Left ventricle myocardium inferior (tissue), 1 donor: ENCODE results near the gene FOLR1. TPM values are rescaled to one million over a fixed set of nuclear protein-coding genes. Genes with fewer than 3 reads are reported as not detected.

ENCODE experiments used
- DNase-seq: peaks from one replicate; pipeline ENCODE4 v3.0.0-alpha.2; 2020
- H3K27ac ChIP-seq: fragments of 200-600 bp; replicated peaks from 2 replicates; pipeline ENCODE4 v1.8.0; 2021
- H3K27me3 ChIP-seq: fragments of 200-600 bp; 2 replicates; pipeline ENCODE4 v1.8.0; 2021; ENCODE audit warnings: low read depth
- H3K36me3 ChIP-seq: fragments of 200-600 bp; 2 replicates; pipeline ENCODE4 v1.8.0; 2021
- H3K4me1 ChIP-seq: fragments of 200-600 bp; 2 replicates; pipeline ENCODE4 v1.8.0; 2021
- H3K4me3 ChIP-seq: fragments of 200-600 bp; 2 replicates; pipeline ENCODE4 v1.8.0; 2021; ENCODE audit warnings: mild to moderate bottlenecking, moderate library complexity
- H3K9me3 ChIP-seq: fragments of 200-600 bp; replicated peaks from 2 replicates; pipeline ENCODE4 v1.8.0; 2021
- CTCF ChIP-seq: fragments of 200-600 bp; IDR thresholded peaks from 2 replicates; pipeline ENCODE4 v1.8.0; 2021; ENCODE audit warnings: antibody characterized with exemption, mild to moderate bottlenecking, borderline replicate concordance
- intact Hi-C: fragments of 100-400 bp; cut with micrococcal nuclease; formaldehyde crosslinking; loops from one replicate; pipeline ENCODE4 v1.11.0; 2022
- total RNA-seq: library from RNA; stranded (reverse); fragmentation: NEBNext Ultra II Directional; extraction: Animal tissue kit (Norgen Biotek cat#: 25700); gene quantifications from one replicate; pipeline ENCODE4 v1.2.1, GENCODE V29; 2021
- donor health status: DM: no; HTN: yes; CAD: no; lungs with severe emphysema.

The FOLR1 gene
- total RNA-seq, 1 donor from 2014 or later: 0.49 TPM

GRCh38 chr11:72243173-72244059, 51.5 kb downstream of the FOLR1 start:
- peak overlapping the region; percentile 52 for H3K4me3 ChIP-seq
- TF ChIP-seq CTCF: no peak
- H3K9me3 ChIP-seq: no peaks in the 10 kb centered on the region
- intact Hi-C loops: no loop called here
- peaks cover 85% of the 10 kb centered on the region for H3K27me3 ChIP-seq
- peaks cover 38% of the 10 kb centered on the region for H3K4me1 ChIP-seq
- no peak for DNase-seq
- H3K27ac ChIP-seq: no peak overlapping the region
- H3K36me3 ChIP-seq: no peaks in the 10 kb centered on the region

GRCh38 chr11:72244060-72244360, 52.1 kb downstream of the FOLR1 start, which contains the start of gene PHOX2A:
Gene PHOX2A, minus strand, starts transcription at chr11:72244176. Its CDS starts 172 bp downstream, at chr11:72244004.
- intact Hi-C loops: no loop called here
- H3K27me3 ChIP-seq: peaks cover 91% of the 10 kb centered on the region
- DNase-seq: no peak
- H3K4me1 ChIP-seq: peaks cover 32% of the 10 kb centered on the region
- H3K36me3 ChIP-seq: no peaks in the 10 kb centered on the region
- H3K9me3 ChIP-seq: no peaks in the 10 kb centered on the region
- no peak for TF ChIP-seq CTCF
- peak within 1 kb of the TSS; percentile 52 for H3K4me3 ChIP-seq
- H3K27ac ChIP-seq: no peak within 1 kb of the TSS

- TF ChIP-seq CTCF: no peak
- Histone ChIP-seq H3K4me1 (peaks cover 26% of the 10 kb centered on the region), H3K4me3 (peak overlapping the region; percentile 52), H3K9me3 (no peaks in the 10 kb centered on the region), H3K27ac (no peak overlapping the region), H3K36me3 (no peaks in the 10 kb centered on the region), H3K27me3 (peaks cover 97% of the 10 kb centered on the region)
- DNase-seq: no peak
- intact Hi-C loops: no loop called here
Measured at GRCh38 chr11:72244361-72245262, 52.7 kb downstream of the FOLR1 start.

- H3K9me3 ChIP-seq: no peaks in the 10 kb centered on the region
- no peak overlapping the region for H3K27ac ChIP-seq
- no peaks in the 10 kb centered on the region for H3K36me3 ChIP-seq
- no peak overlapping the region for H3K4me3 ChIP-seq
- peaks cover 20% of the 10 kb centered on the region for H3K4me1 ChIP-seq
- TF ChIP-seq CTCF: no peak
- intact Hi-C loops: no loop called here
- DNase-seq: no peak
- peaks cover 100% of the 10 kb centered on the region for H3K27me3 ChIP-seq
Measured at GRCh38 chr11:72245263-72245816, 53.4 kb downstream of the FOLR1 start.

Other genes starting within 250 kb of the FOLR1 start
- gene IL18BP, start 193.2 kb upstream of the FOLR1 start, total RNA-seq: 4.9 TPM
- 82.5 TPM for gene NUMA1, start 111.6 kb upstream of the FOLR1 start, total RNA-seq
- 3.5 TPM for gene LRRC51, start 111.3 kb upstream of the FOLR1 start, total RNA-seq
- gene LAMTOR1, start 88.8 kb upstream of the FOLR1 start, total RNA-seq: 82.0 TPM
- gene TOMT, start 86.2 kb upstream of the FOLR1 start, total RNA-seq: not detected
- gene ANAPC15, start 79.4 kb upstream of the FOLR1 start, total RNA-seq: 43.9 TPM
- 1.7 TPM for gene FOLR3, start 56.4 kb upstream of the FOLR1 start, total RNA-seq
- gene FOLR2, start 24.7 kb downstream of the FOLR1 start, total RNA-seq: 20.9 TPM
- 115 TPM for gene INPPL1, start 32.6 kb downstream of the FOLR1 start, total RNA-seq
- not detected for gene PHOX2A, start 52.0 kb downstream of the FOLR1 start, total RNA-seq
- 20.5 TPM for gene CLPB, start 242.4 kb downstream of the FOLR1 start, total RNA-seq